8988T (cell line): ENCODE results near the gene CHD1L.
"Not testable (repeated sequence)": the region's sequence is repeated elsewhere in the genome, so short reads cannot be mapped to it uniquely, and the experiment has no call there.

Experiments
- DNase-seq: peaks from one replicate; pipeline ENCODE4 v3.0.0; 2011

The CHD1L gene

GRCh38 chr1:147235822-147236221 lies 6.7 kb upstream of the CHD1L start:
- DNase-seq = no peak

DNA sequence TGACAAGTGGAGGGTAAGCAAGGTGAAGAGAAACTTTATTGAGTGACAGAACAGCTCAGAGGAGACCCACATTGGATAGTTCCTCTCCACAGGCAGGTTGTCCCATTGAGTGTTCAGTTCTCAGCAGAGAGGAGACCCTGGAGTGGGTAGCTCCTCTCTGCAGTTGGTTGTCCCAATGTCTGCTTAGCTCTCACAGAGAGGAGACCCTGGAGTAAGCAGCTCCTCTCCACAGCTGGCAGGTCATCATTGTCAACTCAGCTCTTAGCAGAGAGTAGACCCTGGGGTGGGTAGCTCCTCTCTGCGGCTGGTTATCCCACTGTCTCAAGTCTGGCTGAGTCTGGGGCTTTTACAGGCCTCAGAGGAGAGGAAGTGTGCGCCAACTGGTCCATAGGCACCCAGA lies 6.0 kb upstream of the CHD1L start:
- no peak for DNase-seq

- no peak for DNase-seq
Observed at GRCh38 chr1:147236959-147237791, 5.3 kb upstream of the CHD1L start.

GRCh38 chr1:147238053-147238902 lies 4.2 kb upstream of the CHD1L start:
- no peak for DNase-seq

DNA sequence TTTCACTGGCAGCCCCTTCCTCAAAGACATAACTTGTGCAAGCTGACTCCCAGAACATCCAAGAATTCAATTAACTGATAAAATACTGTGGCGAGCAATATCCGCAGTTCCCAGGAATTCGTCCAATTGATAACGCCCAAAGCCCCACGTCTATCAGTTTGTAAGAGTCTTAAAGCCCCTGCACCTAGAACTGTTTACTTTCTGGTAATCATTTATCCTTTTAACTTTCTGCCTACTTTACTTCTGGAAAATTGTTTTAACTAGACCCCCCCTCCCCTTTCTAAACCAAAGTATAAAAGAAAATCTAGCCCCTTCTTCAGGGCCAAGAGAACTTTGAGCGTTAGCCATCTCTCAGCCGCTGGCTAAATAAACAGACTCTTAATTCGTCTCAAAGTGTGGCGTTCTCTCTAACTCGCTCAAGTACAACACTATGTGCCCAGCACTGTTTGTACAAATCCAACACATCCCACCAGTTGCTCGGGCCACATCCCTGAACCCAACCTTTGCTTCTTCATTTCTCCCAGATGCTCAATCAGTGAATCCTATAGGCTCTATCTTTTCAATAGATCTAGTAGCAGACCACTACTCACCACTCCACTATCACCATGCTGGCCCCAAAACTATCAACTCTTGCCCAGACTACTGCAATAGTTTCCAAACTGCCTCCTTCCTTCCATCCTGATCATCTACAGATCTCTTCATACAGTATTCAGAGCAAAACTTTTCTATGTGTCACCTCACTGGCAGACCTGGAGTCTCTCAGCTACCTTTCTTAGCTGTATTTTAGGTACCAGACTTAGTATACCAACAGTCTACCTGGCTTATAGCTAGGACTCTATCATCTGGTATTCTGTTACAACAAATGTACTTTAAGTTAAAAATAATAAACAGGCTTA lies 3.3 kb upstream of the CHD1L start:
- no peak for DNase-seq

DNA sequence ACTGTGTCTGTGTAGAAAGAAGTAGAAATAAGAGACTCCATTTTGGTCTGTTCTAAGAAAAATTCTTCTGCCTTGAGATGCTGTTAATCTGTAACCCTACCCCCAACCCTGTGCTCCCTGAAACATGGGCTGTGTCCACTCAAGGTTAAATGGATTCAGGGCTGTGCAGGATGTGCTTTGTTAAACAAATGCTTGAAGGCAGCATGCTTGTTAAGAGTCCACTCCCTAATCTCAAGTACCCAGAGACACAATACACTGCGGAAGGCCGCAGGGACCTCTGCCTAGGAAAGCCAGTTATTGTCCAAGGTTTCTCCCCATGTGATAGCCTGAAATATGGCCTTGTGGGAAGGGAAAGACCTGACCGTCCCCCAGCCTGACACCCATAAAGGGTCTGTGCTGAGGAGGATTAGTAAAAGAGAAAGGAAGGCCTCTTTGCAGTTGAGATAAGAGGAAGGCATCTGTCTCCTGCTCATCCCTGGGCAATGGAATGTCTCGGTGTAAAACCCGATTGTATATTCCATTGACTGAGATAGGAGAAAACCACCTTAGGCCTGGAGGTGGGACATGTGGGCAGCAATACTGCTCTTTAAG lies 2.3 kb upstream of the CHD1L start:
- DNase-seq = not testable (repeated sequence)

DNA sequence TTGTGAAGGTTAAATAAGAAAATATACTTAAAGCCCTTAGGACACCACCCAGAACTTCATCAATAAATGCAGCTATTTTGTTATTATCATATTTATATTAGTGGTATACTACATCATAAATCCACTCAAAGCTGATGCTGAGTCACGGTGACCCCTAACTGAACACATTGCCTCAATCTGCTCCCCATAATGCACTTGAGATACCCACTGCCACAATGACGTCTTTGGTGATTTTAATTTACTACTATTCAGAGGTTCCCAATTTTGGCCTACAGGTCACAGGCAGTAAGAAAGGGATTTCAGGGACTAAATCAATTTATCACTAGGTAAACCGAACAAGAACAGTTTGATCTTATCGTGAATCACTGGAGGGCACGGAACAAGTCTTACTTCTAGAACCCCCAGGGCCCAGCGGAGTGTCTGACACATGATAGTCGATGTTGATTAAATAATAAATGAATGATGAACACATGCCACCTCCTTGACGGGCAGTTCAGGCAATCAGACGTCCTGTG lies 493 bp upstream of the CHD1L start:
- no peak for DNase-seq

GRCh38 chr1:147243228-147243685 lies 773 bp downstream of the CHD1L start:
- no peak for DNase-seq

DNA sequence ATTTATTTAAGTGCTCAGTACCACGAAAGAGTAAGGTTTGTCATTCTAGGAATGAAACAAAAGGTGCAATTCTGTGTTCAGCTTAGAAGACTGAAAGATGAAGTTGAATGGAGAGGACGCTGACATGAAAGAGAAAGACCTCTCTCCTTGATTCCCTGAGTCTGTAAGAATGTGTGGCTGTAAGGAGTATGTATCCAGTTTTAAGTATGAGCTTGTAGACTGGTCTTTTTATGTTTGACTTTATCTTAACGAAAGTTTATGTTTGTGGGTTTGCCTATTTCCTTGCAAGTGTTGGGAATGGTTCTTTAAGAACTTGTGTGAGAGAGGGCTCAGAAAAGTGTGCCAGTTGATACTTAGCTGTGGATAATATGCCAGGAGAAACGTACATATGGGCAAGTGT lies 1.4 kb downstream of the CHD1L start:
- no peak for DNase-seq

DNA sequence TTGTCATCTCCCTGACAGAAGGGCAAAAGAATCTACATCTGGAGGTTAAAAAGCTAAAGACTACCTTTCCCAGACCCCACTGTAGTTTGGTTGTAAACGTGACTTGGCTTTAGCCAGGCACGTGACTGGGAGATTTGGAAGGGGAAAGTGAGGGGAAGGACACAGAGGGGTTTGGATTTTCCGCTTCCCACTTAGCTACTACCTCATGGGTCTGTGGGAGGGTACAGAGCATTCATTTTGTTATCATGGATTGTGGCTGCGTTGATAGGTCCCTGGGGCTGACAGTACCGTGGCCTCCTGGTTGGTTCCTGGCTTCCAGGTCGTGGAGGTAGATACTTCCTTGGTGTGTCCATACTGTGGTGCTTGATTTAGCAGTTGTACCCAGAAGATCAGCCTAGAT lies 2.6 kb downstream of the CHD1L start:
- no peak for DNase-seq

DNA sequence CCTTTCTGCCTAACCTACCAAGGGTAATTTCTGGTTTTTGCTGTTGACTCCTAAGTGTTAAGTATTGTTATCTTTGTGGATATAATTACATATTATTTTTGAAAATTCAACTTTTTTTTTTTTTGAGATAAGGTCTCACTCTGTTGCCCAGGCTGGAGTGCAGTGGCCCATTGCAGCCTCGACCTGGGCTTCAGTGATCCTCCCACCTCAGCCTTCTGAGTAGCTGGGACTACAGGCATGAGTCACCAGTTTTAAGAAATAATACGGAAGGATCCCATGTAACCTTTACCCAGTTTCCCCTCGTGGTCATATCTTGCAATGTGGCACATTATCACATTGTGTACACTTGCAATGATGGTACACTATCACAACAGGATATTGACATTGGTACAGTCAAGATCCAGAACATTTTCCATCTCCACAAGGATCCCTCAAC lies 3.1 kb downstream of the CHD1L start:
- DNase-seq = no peak

- no peak for DNase-seq
Observed at GRCh38 chr1:147246044-147246690, 3.7 kb downstream of the CHD1L start.

DNA sequence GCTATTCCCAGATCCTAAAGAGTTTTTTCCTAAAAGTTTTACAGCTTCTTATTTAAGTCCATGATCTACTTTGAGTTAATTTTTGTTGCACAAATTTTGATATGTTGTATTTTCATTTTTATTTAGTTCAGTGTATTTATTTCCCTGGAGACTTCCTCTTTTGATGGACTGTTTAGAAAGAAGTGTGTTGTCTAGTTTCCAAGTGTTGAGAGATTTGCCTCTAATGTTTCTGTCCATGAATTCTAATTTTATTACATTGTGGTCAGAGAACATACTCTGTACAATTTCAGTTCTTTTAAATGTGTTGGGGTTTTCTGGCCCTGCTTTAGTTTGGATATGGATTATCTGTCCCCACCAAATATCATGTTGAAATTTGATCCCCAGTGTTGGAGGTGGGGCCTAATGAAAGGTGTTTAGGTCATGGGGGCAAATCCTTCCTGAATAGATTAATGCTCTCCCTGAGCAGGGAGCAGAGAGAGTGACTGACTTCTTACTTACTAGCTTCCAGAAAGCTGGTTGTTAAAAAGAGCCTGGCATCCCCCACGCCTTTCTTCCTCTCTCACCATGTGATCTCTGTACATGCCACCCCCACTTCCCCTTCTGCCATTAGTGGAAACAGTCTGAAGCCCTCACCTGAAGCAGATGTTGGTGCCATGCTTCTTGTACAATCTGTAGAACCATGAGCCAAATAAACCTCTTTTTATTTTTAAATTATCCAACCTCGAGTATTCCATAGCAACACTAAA lies 4.6 kb downstream of the CHD1L start:
- no peak for DNase-seq

- DNase-seq = no peak
Observed at GRCh38 chr1:147247656-147248238, 5.3 kb downstream of the CHD1L start.

GRCh38 chr1:147252540-147252939 lies 10.1 kb downstream of the CHD1L start:
- DNase-seq = no peak

DNA sequence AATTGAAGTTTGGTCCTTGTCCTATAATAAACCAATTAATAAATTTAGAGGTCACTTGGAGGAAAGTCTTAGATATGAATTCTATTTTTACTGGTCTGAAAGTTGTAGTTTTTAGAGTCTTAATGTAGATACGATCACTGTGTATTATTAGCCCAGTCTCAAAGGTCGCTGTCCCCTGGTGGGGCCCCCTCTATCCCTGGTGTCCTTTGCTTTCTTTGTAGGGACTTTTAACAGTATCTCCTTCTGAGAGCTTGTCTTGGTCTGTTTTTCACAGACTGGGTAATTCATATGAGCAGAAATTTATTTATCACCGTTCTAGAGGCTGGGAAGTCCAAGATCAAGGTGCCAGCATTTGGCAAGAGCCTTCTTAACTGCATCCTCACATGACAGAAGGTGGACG lies 18.5 kb downstream of the CHD1L start:
- DNase-seq = no peak

DNA sequence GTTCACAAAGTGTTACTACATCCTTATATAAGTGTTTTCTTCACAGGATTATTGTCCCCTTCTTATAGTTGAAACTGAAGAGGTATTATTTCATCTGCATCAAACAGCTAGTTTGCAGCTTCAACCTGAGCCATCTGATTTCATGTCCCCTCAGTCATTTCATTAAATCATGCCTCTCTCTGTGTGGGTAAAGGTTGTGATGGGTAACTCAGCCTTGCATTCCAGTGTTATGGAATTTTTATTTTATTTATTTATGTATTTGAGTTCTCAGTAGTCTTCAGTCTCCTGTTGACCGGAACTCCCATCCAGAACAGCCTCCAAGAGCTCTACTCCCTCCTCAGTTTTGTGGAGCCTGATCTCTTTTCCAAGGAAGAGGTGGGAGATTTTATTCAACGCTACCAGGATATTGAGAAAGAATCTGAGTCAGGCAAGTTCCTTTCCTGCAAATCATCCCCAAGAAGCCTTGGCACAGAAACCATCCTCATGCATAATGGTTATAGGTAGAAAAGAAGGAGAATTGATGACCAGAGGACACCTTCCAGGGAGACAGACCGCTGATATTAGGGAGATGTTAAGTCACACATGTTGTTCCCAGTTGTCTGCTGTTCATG lies 21.8 kb downstream of the CHD1L start:
- DNase-seq = no peak

DNA sequence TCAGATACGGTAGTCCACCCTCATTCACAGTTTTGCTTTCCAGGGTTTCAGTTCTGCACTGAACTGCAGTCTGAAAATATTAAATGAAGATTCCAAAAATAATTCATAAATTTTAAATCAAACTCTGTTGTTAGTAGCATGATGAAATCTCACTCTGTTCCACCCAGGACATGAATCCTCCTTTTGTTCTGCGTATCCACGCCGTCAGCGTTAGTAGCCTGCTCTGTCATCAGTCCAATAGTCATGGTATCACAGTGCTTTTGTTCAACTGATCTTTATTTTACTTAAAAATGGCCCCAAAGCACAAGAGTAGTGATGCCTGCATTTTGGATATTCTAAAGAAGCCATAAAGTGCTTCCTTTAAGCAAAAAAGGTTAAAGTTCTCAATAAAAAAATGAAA lies 23.9 kb downstream of the CHD1L start:
- no peak for DNase-seq

GRCh38 chr1:147267711-147268110 lies 25.2 kb downstream of the CHD1L start:
- DNase-seq = no peak

- DNase-seq = no peak
Observed at GRCh38 chr1:147270721-147271120, 28.2 kb downstream of the CHD1L start.
